SK-N-SH (cell line): ENCODE results near the gene SH3GL2. TPM values are rescaled to one million over a fixed set of nuclear protein-coding genes. Genes with fewer than 3 reads are reported as not detected.

ENCODE experiments used
- CTCF ChIA-PET: fragments of 300-600, 350-600 bp; formaldehyde crosslinking; extraction: SDS; loops from one replicate; lab custom pipeline; 2021; lab: Yijun Ruan, JAX
- POLR2A ChIA-PET: fragments of 350-600 bp; sonication (Branson Sonifier 250); formaldehyde crosslinking; extraction: SDS; loops from one replicate; lab custom pipeline; 2020; ENCODE audit warnings: antibody characterized with exemption, inconsistent platforms; lab: Yijun Ruan, JAX
- DNase-seq: peaks from one replicate; pipeline ENCODE4 v3.0.0; 2012
- H2AFZ ChIP-seq: fragments of 200-600 bp; sonication (generic); 2 replicates; pipeline ENCODE4 v1.8.1; 2016; ENCODE audit warnings: antibody characterized with exemption, mild to moderate bottlenecking, low read depth
- H3F3A ChIP-seq: fragments of 200-600 bp; sonication (generic); replicated peaks from 2 replicates; pipeline ENCODE3; 2016; ENCODE audit warnings: antibody characterized with exemption, mild to moderate bottlenecking; ENCODE audit not compliant: insufficient read depth
- H3K27ac ChIP-seq, 2 experiments: fragments of 200-500 bp in 1 of 2; fragments of 200-600 bp in 1 of 2; sonication (Bioruptor generic) in 1 of 2; sonication (generic), shearing (Covaris generic) in 1 of 2; 2 replicates each; pipeline versions ENCODE4 v1.5.1 to v1.6.1; 2014 to 2016; ENCODE audit warnings: low read depth in 2 of 2, inconsistent platforms in 1 of 2, low read length in 1 of 2, mild to moderate bottlenecking in 1 of 2, mixed read lengths in 1 of 2
- H3K27me3 ChIP-seq: fragments of 200-600 bp; sonication (generic), shearing (Covaris generic); 2 replicates; pipeline ENCODE4 v1.6.1; 2016; ENCODE audit warnings: mixed run types; ENCODE audit not compliant: insufficient read depth
- H3K36me3 ChIP-seq, 2 experiments: fragments of 200-500 bp in 1 of 2; fragments of 200-600 bp in 1 of 2; sonication (Bioruptor generic) in 1 of 2; sonication (generic) in 1 of 2; replicated peaks in 1 of 2; 2 replicates each; pipeline versions ENCODE3 to v1.5.1; 2014 to 2016; ENCODE audit warnings: low read length in 1 of 2, mild to moderate bottlenecking in 1 of 2; ENCODE audit not compliant: insufficient read depth in 2 of 2, control insufficient read depth in 1 of 2
- H3K4me1 ChIP-seq, 2 experiments: fragments of 200-500 bp in 1 of 2; fragments of 200-600 bp in 1 of 2; sonication (Bioruptor generic) in 1 of 2; sonication (generic), shearing (Covaris generic) in 1 of 2; 2 replicates each; pipeline versions ENCODE4 v1.5.1 to v1.6.1; 2014 to 2016; ENCODE audit warnings: low read depth in 1 of 2, low read length in 1 of 2, mixed run types in 1 of 2; ENCODE audit not compliant: insufficient read depth in 2 of 2, control insufficient read depth in 1 of 2
- H3K4me2 ChIP-seq: fragments of 200-600 bp; sonication (generic), shearing (Covaris generic); 2 replicates; pipeline ENCODE4 v1.6.1; 2017; ENCODE audit warnings: mixed run types
- H3K4me3 ChIP-seq, 2 experiments: fragments of 200-500 bp in 1 of 2; fragments of 200-600 bp in 1 of 2; sonication (Bioruptor generic) in 1 of 2; sonication (generic), shearing (Covaris generic) in 1 of 2; 2 replicates each; pipeline versions ENCODE4 v1.5.1 to v1.8.1; 2014 to 2016; ENCODE audit warnings: low read depth in 2 of 2, inconsistent platforms in 1 of 2, low read length in 1 of 2, mild to moderate bottlenecking in 1 of 2, mixed read lengths in 1 of 2, moderate library complexity in 1 of 2
- H3K79me2 ChIP-seq: fragments of 200-600 bp; sonication (generic); 2 replicates; pipeline ENCODE4 v1.8.1; 2017; ENCODE audit warnings: mild to moderate bottlenecking; ENCODE audit not compliant: insufficient read depth
- H3K9ac ChIP-seq: fragments of 200-600 bp; sonication (generic); 2 replicates; pipeline ENCODE4 v1.6.1; 2017; ENCODE audit warnings: mixed run types
- H3K9me2 ChIP-seq: fragments of 200-600 bp; sonication (generic); 2 replicates; pipeline ENCODE4 v1.6.1; 2017; ENCODE audit warnings: mixed run types
- H3K9me3 ChIP-seq: fragments of 200-600 bp; sonication (generic); 2 replicates; pipeline ENCODE4 v1.6.1; 2017; ENCODE audit warnings: mixed run types, mild to moderate bottlenecking, moderate library complexity
- H4K20me1 ChIP-seq: fragments of 200-600 bp; sonication (generic); 2 replicates; pipeline ENCODE4 v1.6.1; 2017; ENCODE audit warnings: mild to moderate bottlenecking, mixed run types; ENCODE audit not compliant: insufficient read depth
- ELF1 ChIP-seq: IDR thresholded peaks from 2 replicates; pipeline ENCODE4 v1.4.0; 2012
- EP300 ChIP-seq, 2 experiments: IDR thresholded peaks; 2 replicates each; pipeline versions ENCODE4 v1.4.0 to v1.6.1; 2012; ENCODE audit warnings: borderline replicate concordance in 1 of 2, low read depth in 1 of 2, low read length in 1 of 2
- FOXM1 ChIP-seq: IDR thresholded peaks from 2 replicates; pipeline ENCODE4 v1.4.0; 2012; ENCODE audit warnings: low read depth, mild to moderate bottlenecking
- GATA2 ChIP-seq: sonication (generic); formaldehyde crosslinking; IDR thresholded peaks from 2 replicates; pipeline ENCODE4 v1.5.0; 2020; ENCODE audit warnings: mild to moderate bottlenecking, missing genetic modification reagents
- NRF1 ChIP-seq: IDR thresholded peaks from 2 replicates; pipeline ENCODE4 v1.6.1; 2012; ENCODE audit warnings: low read depth, mild to moderate bottlenecking, low read length
- USF1 ChIP-seq: IDR thresholded peaks from 2 replicates; pipeline ENCODE4 v1.4.0; 2012; ENCODE audit warnings: low read depth, borderline replicate concordance
- WGBS: methylation state at CpG from one replicate; pipeline ENCODE4 v1.1.6; 2017; ENCODE audit warnings: low lambda C conversion rate; 5-methylcytosine and 5-hydroxymethylcytosine counted together
- polyA plus RNA-seq, 3 experiments: library from polyadenylated mRNA; depleted of rRNA; stranded (reverse); fragments of >200 nt; gene quantifications; 2 replicates each; pipeline ENCODE4 v1.2.3, GENCODE V29; 2012
- TF ChIP-seq, protein P1 (sequence below): IDR thresholded peaks from 2 replicates; pipeline ENCODE4; 2012
- TF ChIP-seq, protein P2 (sequence below): IDR thresholded peaks from 2 replicates; pipeline ENCODE4 v1.4.0; 2012; ENCODE audit warnings: low read depth, borderline replicate concordance

The SH3GL2 gene
- polyA plus RNA-seq, 1 of the 3 experiments (the other 2 are of a cell fraction): 0.05 TPM

- Histone ChIP-seq H3K27ac (no peak overlapping the region), H3K36me3 (no peaks in the 10 kb centered on the region), H4K20me1 (no peaks in the 10 kb centered on the region), H3F3A (no peaks in the 10 kb centered on the region), H3K27me3 (no peaks in the 10 kb centered on the region), H3K4me3 (no peak overlapping the region), H3K4me2 (no peak overlapping the region), H3K9ac (no peak overlapping the region), H3K9me3 (no peaks in the 10 kb centered on the region), H3K79me2 (no peaks in the 10 kb centered on the region), H3K9me2 (no peaks in the 10 kb centered on the region), H2AFZ (no peak overlapping the region), H3K4me1 (no peaks in the 10 kb centered on the region)
- TF ChIP-seq, protein P1, sequence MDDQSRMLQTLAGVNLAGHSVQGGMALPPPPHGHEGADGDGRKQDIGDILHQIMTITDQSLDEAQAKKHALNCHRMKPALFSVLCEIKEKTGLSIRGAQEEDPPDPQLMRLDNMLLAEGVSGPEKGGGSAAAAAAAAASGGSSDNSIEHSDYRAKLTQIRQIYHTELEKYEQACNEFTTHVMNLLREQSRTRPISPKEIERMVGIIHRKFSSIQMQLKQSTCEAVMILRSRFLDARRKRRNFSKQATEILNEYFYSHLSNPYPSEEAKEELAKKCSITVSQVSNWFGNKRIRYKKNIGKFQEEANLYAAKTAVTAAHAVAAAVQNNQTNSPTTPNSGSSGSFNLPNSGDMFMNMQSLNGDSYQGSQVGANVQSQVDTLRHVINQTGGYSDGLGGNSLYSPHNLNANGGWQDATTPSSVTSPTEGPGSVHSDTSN: no peak
- TF ChIP-seq FOXM1 (no peak), USF1 (no peak), GATA2 (CRISPR knock-in tag) (no peak)
- no peak for DNase-seq
- WGBS: 0% methylated on average over 2 of the region's 2 CpGs
- ChIA-PET POLR2A (no interaction called here), CTCF (interaction anchor here (0.9 kb wide), 1 partner anchor 31 kb away, joined by 3 read pairs; no protein-coding TSS in a partner anchor)
These were observed 115.5 kb downstream of the SH3GL2 start for GRCh38 chr9:17694336-17694735.

- CTCF ChIA-PET: no interaction called here
- no peak overlapping the region for H3K4me3 ChIP-seq
- H3K9me2 ChIP-seq: no peaks in the 10 kb centered on the region
- WGBS: 15% methylated on average over 3 of the region's 3 CpGs
- TF ChIP-seq, protein P2, sequence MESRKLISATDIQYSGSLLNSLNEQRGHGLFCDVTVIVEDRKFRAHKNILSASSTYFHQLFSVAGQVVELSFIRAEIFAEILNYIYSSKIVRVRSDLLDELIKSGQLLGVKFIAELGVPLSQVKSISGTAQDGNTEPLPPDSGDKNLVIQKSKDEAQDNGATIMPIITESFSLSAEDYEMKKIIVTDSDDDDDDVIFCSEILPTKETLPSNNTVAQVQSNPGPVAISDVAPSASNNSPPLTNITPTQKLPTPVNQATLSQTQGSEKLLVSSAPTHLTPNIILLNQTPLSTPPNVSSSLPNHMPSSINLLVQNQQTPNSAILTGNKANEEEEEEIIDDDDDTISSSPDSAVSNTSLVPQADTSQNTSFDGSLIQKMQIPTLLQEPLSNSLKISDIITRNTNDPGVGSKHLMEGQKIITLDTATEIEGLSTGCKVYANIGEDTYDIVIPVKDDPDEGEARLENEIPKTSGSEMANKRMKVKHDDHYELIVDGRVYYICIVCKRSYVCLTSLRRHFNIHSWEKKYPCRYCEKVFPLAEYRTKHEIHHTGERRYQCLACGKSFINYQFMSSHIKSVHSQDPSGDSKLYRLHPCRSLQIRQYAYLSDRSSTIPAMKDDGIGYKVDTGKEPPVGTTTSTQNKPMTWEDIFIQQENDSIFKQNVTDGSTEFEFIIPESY: no peak
- TF ChIP-seq ELF1 (no peak), NRF1 (no peak), EP300 (IDR thresholded peaks at IDR 0.05; ENCODE audit: borderline replicate concordance in 1 of 2, low read depth in 1 of 2, low read length in 1 of 2) (no peak), GATA2 (CRISPR knock-in tag) (no peak), FOXM1 (no peak)
- TF ChIP-seq, protein P1: no peak
- no peaks in the 10 kb centered on the region for H3K27me3 ChIP-seq
- H2AFZ ChIP-seq: no peak overlapping the region
- no peak for DNase-seq
- H3K27ac ChIP-seq: no peak overlapping the region
- H3K9ac ChIP-seq: no peak overlapping the region
- no peak overlapping the region for H3K4me2 ChIP-seq
- no peaks in the 10 kb centered on the region for H4K20me1 ChIP-seq
- H3F3A ChIP-seq: no peaks in the 10 kb centered on the region
- no peaks in the 10 kb centered on the region for H3K79me2 ChIP-seq
- no peaks in the 10 kb centered on the region for H3K4me1 ChIP-seq
- no peaks in the 10 kb centered on the region for H3K9me3 ChIP-seq
- POLR2A ChIA-PET: no interaction called here
- H3K36me3 ChIP-seq: no peaks in the 10 kb centered on the region
These were observed 116.6 kb downstream of the SH3GL2 start for GRCh38 chr9:17695482-17695881.
